ENCODE results near the gene SIRT2. TPM values are rescaled to one million over a fixed set of nuclear protein-coding genes. Genes with fewer than 3 reads are reported as not detected.

Gene SIRT2
- total RNA-seq, 2 donors from 2014 or later = 33.2 to 39.6 TPM

DNA sequence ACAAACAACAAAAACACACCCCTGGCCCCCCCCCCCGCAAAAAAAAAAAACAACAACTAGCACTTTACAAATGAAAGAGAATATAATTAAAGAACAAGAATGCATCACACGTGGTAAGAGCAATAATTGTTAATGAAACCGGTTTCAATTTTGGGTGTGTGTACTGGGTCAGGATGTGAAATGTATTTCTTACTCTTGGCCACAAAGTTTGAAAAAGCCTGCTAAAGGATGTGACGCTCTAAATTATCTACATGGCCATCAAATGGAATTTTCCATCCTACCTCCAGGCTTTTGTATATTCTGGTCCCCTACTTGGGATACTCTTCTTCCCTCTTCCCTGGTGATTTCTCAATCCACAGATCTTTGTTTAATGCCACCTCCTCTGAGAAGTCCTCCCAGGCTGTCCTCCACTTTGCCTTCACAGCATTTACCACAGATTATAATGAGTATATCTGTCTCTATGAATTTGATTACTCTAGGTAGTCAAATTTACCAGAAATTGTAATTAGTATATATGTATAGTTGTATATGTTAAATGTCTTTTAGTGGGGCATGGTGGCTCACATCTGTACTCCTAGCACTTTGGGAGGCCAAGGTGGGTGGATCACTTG lies 29.1 kb upstream of the SIRT2 start:
- DNase-seq = no peak
- ATAC-seq = no peak
- TF ChIP-seq, protein P1, sequence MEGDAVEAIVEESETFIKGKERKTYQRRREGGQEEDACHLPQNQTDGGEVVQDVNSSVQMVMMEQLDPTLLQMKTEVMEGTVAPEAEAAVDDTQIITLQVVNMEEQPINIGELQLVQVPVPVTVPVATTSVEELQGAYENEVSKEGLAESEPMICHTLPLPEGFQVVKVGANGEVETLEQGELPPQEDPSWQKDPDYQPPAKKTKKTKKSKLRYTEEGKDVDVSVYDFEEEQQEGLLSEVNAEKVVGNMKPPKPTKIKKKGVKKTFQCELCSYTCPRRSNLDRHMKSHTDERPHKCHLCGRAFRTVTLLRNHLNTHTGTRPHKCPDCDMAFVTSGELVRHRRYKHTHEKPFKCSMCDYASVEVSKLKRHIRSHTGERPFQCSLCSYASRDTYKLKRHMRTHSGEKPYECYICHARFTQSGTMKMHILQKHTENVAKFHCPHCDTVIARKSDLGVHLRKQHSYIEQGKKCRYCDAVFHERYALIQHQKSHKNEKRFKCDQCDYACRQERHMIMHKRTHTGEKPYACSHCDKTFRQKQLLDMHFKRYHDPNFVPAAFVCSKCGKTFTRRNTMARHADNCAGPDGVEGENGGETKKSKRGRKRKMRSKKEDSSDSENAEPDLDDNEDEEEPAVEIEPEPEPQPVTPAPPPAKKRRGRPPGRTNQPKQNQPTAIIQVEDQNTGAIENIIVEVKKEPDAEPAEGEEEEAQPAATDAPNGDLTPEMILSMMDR (IDR thresholded peaks at IDR 0.05) = no peak
- no peak for TF ChIP-seq POLR2A (IDR thresholded peaks at IDR 0.05)
- H3K9me3 ChIP-seq = no peaks in the 10 kb centered on the region
- 68 to 84% methylated on average over 4 of the region's 4 CpGs for WGBS, 2 donors
- H3K4me3 ChIP-seq = no peak overlapping the region
- intact Hi-C loops (cut with DNase I) = loop anchor here (10.0 kb wide), 1 partner anchor 524 kb away; the partner anchor contains the start of gene FAM98C
- H3K36me3 ChIP-seq (replicated peaks in 1 of 2; ENCODE audit: insufficient read depth in 1 of 2, low read depth in 2 of 2) = peaks cover 0 to 10% of the 10 kb centered on the region in 2 donors
- H3K27ac ChIP-seq = no peak overlapping the region
- no peaks in the 10 kb centered on the region for H3K27me3 ChIP-seq
- H3K4me1 ChIP-seq = peaks cover 26% of the 10 kb centered on the region

DNA sequence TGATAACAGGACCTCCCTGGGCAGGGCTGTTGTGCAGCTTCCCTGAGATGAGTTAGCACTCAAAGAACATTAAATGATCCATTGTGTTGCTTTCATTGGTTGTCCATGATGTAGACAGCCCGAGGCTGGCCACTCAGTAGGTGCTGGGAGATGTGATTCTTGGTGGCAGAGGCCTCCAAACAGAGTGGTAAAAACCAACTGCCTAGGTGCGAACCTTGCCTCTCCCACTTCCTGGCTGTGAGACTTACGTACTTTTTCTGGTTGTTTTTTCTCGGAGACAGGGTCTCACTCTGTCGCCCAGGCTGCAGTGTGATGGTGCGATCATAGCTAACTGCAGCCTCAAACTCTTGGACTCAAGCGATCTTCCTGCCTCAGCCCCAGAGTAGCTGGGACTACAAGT lies 25.0 kb upstream of the SIRT2 start:
- intact Hi-C loops (cut with DNase I) = loop anchor here (10.0 kb wide), 1 partner anchor 520 kb away; the partner anchor contains the start of gene FAM98C
- Histone ChIP-seq H3K4me1 (peaks cover 2% of the 10 kb centered on the region), H3K9me3 (no peaks in the 10 kb centered on the region), H3K27ac (no peak overlapping the region), H3K4me3 (no peak overlapping the region), H3K27me3 (no peaks in the 10 kb centered on the region), H3K36me3 (replicated peaks in 1 of 2; ENCODE audit: insufficient read depth in 1 of 2, low read depth in 2 of 2) (peaks cover 0 to 18% of the 10 kb centered on the region in 2 donors)
- DNase-seq = no peak
- ATAC-seq = no peak
- WGBS, 2 donors = 85 to 97% methylated on average over 7 of the region's 7 CpGs
- TF ChIP-seq, protein P1 (IDR thresholded peaks at IDR 0.05) = no peak
- TF ChIP-seq POLR2A (IDR thresholded peaks at IDR 0.05) = no peak

DNA sequence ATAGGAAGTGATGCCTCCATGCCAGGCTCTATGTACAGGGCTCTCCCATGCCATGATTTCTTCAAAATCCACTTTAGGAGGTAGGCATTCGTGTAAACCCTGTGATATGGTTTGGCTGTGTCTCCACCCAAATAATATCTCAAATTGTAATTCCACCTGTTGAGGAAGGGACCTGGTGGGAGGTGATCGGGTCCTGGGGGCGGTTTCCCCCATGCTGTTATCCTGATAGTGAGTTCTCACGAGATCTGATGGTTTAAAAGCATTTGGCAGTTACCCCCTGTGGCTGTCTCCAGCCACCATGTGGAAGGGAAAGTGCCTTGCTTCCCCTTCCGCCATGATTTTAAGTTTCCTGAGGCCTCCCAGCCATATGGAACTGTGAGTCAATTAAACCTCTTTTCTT lies 23.1 kb upstream of the SIRT2 start:
- Histone ChIP-seq H3K27me3 (no peaks in the 10 kb centered on the region), H3K9me3 (no peaks in the 10 kb centered on the region), H3K36me3 (replicated peaks in 1 of 2; ENCODE audit: insufficient read depth in 1 of 2, low read depth in 2 of 2) (peaks cover 0 to 18% of the 10 kb centered on the region in 2 donors), H3K4me1 (no peaks in the 10 kb centered on the region), H3K4me3 (no peak overlapping the region), H3K27ac (no peak overlapping the region)
- DNase-seq = no peak
- WGBS, 2 donors = 90% methylated on average over 4 to 5 of the region's 5 CpGs
- no peak for ATAC-seq
- TF ChIP-seq, protein P1 (IDR thresholded peaks at IDR 0.05) = no peak
- TF ChIP-seq POLR2A (IDR thresholded peaks at IDR 0.05) = no peak
- intact Hi-C loops (cut with DNase I) = loop anchor here (10.0 kb wide), 1 partner anchor 518 kb away; the partner anchor contains the start of gene FAM98C

DNA sequence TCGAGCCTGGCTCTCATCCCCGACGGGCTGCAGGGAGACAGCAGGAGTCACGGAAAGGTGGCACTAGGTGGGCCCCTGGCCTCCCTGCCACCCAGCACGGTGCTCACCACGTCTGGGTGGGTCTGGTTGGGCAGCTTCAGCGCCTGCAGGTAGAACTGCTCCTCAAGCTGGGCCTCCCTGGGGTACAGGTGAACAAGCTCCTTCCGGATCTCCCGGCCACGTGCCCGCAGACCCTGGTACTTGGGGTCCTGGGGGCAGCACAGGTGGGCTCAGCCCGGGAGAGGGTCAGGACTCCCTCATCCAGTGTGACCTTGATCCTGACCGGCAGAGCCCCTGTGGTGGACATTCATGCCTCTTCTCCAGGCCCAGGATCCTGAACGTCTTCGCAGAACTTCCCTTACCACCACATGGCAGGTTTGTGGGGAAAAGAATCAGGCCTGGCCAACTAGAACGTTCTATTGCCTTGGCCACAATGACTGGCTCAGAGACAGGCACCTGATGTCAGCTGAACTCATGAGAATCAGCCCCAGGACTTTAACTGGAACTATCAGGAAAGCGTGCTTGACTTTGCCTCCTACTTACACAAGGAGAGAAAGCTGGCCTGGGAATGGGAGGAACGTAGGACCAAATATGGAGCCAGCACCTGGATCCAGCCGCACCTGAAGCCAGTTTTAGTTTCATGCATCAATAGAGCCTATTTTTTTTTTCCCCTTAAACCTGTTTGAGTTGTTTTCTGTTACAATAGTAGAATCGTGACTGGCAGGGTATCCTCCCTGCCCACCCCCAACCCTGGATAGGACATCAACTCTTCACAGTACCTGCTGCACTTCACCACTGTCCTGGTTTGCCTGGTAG lies 22.2 kb upstream of the SIRT2 start:
- intact Hi-C loops (cut with DNase I) = loop anchor here (10.0 kb wide), 1 partner anchor 517 kb away; the partner anchor contains the start of gene FAM98C
- Histone ChIP-seq H3K27ac (no peak overlapping the region), H3K9me3 (no peaks in the 10 kb centered on the region), H3K4me3 (no peak overlapping the region), H3K4me1 (no peaks in the 10 kb centered on the region), H3K27me3 (no peaks in the 10 kb centered on the region), H3K36me3 (replicated peaks in 1 of 2; ENCODE audit: insufficient read depth in 1 of 2, low read depth in 2 of 2) (peaks cover 0 to 18% of the 10 kb centered on the region in 2 donors)
- 85 to 89% methylated on average over 11 to 19 of the region's 20 CpGs for WGBS, 2 donors
- TF ChIP-seq POLR2A (IDR thresholded peaks at IDR 0.05) = no peak
- TF ChIP-seq, protein P1 (IDR thresholded peaks at IDR 0.05) = no peak
- DNase-seq (no peak), ATAC-seq (no peak)

All from body of pancreas (tissue), 4 donors.